Stimulated activated naive B cell treated with anti-CD40 and anti-IgM and Interleukin-4, amounts not matched to agents 10 μg/mL and 1 μg/mL and 100 μg/mL, for 72 hours (primary cell): ENCODE data around the gene APEX1.
"Not testable (repeated sequence)": the region's sequence is repeated elsewhere in the genome, so short reads cannot be mapped to it uniquely, and the experiment has no call there.

Source experiments
- ATAC-seq, 2 donors: fragments of 150-1000 bp; cut with Tn5 transposase; replicated peaks; 2 replicates each; pipeline ENCODE4 v1.10.0; 2021; ENCODE audit warnings: moderate library complexity in 1 of 2
- DNase-seq: peaks from one replicate; pipeline ENCODE4 v3.0.0; 2021
- H3K27ac Mint-ChIP-seq: one replicate; pipeline ENCODE4 v1.8.0; 2022; ENCODE audit warnings: mild to moderate bottlenecking, mixed read lengths
- H3K27me3 Mint-ChIP-seq, 2 donors: one replicate each; pipeline ENCODE4 v1.8.0; 2022; ENCODE audit warnings: mixed read lengths in 2 of 2
- H3K36me3 Mint-ChIP-seq, 2 donors: one replicate each; pipeline ENCODE4 v1.8.0; 2022; ENCODE audit warnings: mixed read lengths in 2 of 2, mild to moderate bottlenecking in 1 of 2
- H3K4me1 Mint-ChIP-seq, 2 donors: one replicate each; pipeline ENCODE4 v1.8.0; 2022; ENCODE audit warnings: mixed read lengths in 2 of 2, mild to moderate bottlenecking in 1 of 2
- H3K4me3 Mint-ChIP-seq, 2 donors: one replicate each; pipeline ENCODE4 v1.8.0; 2022; ENCODE audit warnings: mild to moderate bottlenecking in 2 of 2, mixed read lengths in 2 of 2, moderate library complexity in 1 of 2
- H3K9me3 Mint-ChIP-seq, 2 donors: one replicate each; pipeline ENCODE4 v1.8.0; 2022; ENCODE audit warnings: mixed read lengths in 2 of 2, mild to moderate bottlenecking in 1 of 2

The APEX1 gene

GRCh38 chr14:20452831-20453230, 2.2 kb upstream of the APEX1 start:
- not testable (repeated sequence) for DNase-seq, H3K27me3 Mint-ChIP-seq, H3K9me3 Mint-ChIP-seq, H3K4me3 Mint-ChIP-seq, H3K27ac Mint-ChIP-seq, ATAC-seq
- Mint-ChIP-seq H3K36me3 (peaks cover 32 to 34% of the 10 kb centered on the region in 2 donors), H3K4me1 (peaks cover 5 to 11% of the 10 kb centered on the region in 2 donors)

- Mint-ChIP-seq H3K9me3 (no peaks in the 10 kb centered on the region), H3K4me1 (peaks cover 22 to 23% of the 10 kb centered on the region in 2 donors), H3K27me3 (no peaks in the 10 kb centered on the region), H3K27ac (no peak overlapping the region), H3K36me3 (peaks cover 33 to 39% of the 10 kb centered on the region in 2 donors), H3K4me3 (no peak overlapping the region)
- no peak for DNase-seq
- peak; percentile 74 for ATAC-seq
These were observed 602 bp downstream of the APEX1 start for GRCh38 chr14:20455355-20456300.

DNA sequence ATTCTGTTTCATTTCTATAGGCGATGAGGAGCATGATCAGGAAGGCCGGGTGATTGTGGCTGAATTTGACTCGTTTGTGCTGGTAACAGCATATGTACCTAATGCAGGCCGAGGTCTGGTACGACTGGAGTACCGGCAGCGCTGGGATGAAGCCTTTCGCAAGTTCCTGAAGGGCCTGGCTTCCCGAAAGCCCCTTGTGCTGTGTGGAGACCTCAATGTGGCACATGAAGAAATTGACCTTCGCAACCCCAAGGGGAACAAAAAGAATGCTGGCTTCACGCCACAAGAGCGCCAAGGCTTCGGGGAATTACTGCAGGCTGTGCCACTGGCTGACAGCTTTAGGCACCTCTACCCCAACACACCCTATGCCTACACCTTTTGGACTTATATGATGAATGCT, 1.9 kb downstream of the APEX1 start:
- Mint-ChIP-seq H3K27ac (peak overlapping the region; percentile 87), H3K4me1 (peaks cover 22 to 25% of the 10 kb centered on the region in 2 donors), H3K9me3 (peaks cover 3 to 5% of the 10 kb centered on the region in 2 donors), H3K36me3 (peaks cover 32 to 40% of the 10 kb centered on the region in 2 donors), H3K27me3 (no peaks in the 10 kb centered on the region), H3K4me3 (no peak overlapping the region)
- no peak for ATAC-seq
- DNase-seq, result no peak

DNA sequence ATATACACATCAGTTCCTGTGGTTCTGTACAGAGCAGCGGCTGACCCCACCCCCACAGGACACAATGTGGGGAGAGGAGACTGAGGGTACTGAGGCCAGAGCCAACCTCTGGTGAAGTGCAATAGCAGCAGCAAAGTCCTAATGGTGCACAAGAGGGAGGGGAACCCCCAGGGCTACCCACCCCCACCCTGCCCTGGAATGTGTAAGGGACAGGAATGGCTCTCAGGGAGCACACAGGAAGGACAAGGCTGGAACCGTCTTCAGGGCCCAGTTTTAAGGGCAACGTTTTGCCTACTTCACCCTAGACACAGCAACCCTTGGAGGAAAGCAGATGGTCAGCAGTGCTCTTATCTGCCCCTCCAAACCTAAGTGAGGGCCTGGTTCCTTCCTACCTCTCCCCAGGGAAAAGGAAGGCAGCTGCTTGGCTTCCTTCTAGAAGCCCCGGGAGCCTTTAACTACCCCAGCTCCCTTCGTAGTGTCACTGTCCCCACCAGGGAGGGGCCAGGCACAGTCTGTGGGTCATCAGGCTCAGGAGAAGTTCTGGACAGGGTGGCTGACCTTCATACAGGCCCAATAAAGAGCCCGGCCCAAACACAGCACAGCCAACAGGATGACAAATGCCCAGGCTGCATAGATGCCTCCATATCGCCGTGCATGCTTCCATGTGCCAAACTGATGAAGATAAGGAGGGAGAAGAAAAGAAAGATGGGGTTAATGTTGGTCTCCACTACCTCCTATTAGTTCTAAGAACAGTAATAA, 3.2 kb downstream of the APEX1 start:
- no peak for DNase-seq
- no peaks in the 10 kb centered on the region for H3K27me3 Mint-ChIP-seq
- peak overlapping the region; percentile 63 for H3K27ac Mint-ChIP-seq
- peaks cover 32 to 33% of the 10 kb centered on the region in 2 donors for H3K36me3 Mint-ChIP-seq
- no peak for ATAC-seq
- H3K4me3 Mint-ChIP-seq, result peak overlapping the region in 1 of 2 donors; percentile 15
- H3K9me3 Mint-ChIP-seq, result peaks cover 3 to 5% of the 10 kb centered on the region in 2 donors
- H3K4me1 Mint-ChIP-seq, result peaks cover 24% of the 10 kb centered on the region in 2 donors

DNA sequence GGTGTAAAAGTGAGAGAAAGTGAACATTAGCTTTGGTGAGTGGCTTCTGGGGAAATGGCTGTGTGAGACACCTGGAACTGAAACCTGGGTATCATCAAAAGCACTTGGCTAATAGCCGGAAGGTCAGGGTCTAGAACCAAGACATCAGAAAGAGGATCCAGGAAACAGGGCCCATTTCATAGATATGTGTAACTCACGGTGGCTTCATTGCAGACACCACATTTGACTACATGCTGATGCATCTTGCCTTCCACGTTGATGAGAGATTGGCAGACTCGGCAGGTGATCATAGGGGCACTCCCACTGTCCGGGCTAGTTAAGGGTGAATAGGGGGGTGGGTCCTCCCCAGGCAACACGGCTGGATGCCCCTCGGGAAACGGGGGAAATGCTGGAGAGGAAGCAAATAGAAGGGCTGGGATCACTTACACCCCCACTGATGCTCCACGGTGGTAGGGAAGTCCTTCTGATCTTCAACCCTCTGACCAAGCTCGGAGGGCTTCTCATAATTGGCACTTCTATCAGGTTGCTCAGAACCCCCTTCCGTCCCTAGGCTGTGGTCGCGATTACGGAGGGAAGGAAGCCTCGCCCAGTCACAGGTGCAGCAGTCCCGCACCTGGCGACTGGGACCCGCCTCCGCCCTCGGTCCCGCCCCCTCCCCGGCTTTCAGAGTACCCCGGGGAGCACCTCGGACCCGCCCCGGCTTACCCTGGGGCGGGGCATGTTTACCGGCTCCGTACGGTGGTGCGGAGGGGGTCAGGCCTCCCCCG, 5.6 kb downstream of the APEX1 start:
- ATAC-seq (peak; percentile 38 to 51), DNase-seq (peak; percentile 63)
- Mint-ChIP-seq H3K36me3 (peaks cover 32 to 33% of the 10 kb centered on the region in 2 donors), H3K4me1 (peaks cover 31 to 40% of the 10 kb centered on the region in 2 donors), H3K9me3 (peaks cover 3 to 5% of the 10 kb centered on the region in 2 donors), H3K27me3 (no peaks in the 10 kb centered on the region), H3K4me3 (peak overlapping the region; percentile 93 to 100), H3K27ac (peak overlapping the region; percentile 99)

DNA sequence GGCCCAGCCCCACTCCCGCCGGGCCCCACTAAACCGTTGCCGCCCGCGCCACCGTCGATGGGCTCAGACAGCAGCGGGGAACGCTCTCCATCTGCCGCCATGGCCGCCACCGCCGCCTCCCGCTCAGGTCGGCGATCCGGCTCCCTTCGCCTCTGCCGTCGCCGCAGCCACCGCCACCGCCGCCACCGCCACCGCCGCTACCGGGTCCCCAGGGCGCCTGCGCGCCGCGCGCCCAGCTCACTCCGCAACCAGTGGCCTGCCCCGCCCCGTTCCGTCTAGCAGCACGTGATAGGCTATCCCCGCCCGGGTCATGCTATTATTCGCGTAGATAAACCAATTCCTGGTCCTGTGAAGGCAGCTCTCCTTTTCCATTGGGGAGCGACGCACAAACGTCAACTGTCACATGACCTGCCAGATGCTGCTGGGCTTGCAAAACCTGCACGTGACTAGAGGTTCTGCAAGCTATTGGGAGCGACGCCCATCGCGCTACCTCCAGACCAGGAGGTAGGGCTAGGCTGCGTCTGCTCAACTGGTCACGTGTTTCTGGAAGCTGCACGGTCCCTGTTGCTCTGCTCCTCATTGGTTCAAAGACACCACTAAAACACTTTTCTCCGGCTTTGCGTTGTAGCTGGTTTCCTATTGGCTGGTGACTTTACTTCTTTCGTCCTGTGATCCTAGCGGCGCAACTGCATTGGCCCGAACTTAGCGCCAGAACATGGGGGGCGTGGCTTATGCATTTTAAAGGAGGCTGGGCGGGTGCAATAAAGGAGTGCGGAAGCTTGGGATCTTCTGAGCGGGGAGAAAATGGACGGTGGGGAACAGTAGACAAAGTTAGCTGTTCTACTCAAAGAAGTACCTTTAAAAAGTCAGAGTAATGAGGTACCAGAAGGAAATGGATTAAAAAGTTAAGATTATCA, 6.5 kb downstream of the APEX1 start, which contains the start of gene PIP4P1:
Gene PIP4P1, minus strand, starts transcription at position 210 of the 917 bp plus-strand sequence. Its CDS starts 109 bp downstream, at position 101.
- H3K4me1 Mint-ChIP-seq, result peaks cover 31 to 40% of the 10 kb centered on the region in 2 donors
- peaks cover 3 to 5% of the 10 kb centered on the region in 2 donors for H3K9me3 Mint-ChIP-seq

GRCh38 chr14:20468764-20469241, 13.8 kb downstream of the APEX1 start:
- Mint-ChIP-seq H3K4me1 (peaks cover 34 to 49% of the 10 kb centered on the region in 2 donors), H3K27me3 (no peaks in the 10 kb centered on the region), H3K4me3 (peak overlapping the region; percentile 97 to 99), H3K9me3 (no peaks in the 10 kb centered on the region), H3K27ac (peak overlapping the region; percentile 100), H3K36me3 (peaks cover 20 to 35% of the 10 kb centered on the region in 2 donors)
- ATAC-seq, result no peak
- DNase-seq, result no peak

More for the DNA sequence above, 6.5 kb downstream of the APEX1 start, which contains the start of gene PIP4P1:
- ATAC-seq, result peak; percentile 88 to 90
- H3K27me3 Mint-ChIP-seq, result no peaks in the 10 kb centered on the region
- peak within 1 kb of the TSS; percentile 93 to 100 for H3K4me3 Mint-ChIP-seq
- H3K27ac Mint-ChIP-seq, result peak within 1 kb of the TSS; percentile 99
- DNase-seq, result peak; percentile 98
- peaks cover 32 to 33% of the 10 kb centered on the region in 2 donors for H3K36me3 Mint-ChIP-seq

- H3K4me3 Mint-ChIP-seq, result peak within 1 kb of the TSS; percentile 97 to 99
- H3K27ac Mint-ChIP-seq, result peak within 1 kb of the TSS; percentile 100
- no peaks in the 10 kb centered on the region for H3K27me3 Mint-ChIP-seq
- ATAC-seq (peak; percentile 94), DNase-seq (peak; percentile 85)
- peaks cover 25 to 40% of the 10 kb centered on the region in 2 donors for H3K36me3 Mint-ChIP-seq
- no peaks in the 10 kb centered on the region for H3K9me3 Mint-ChIP-seq
- H3K4me1 Mint-ChIP-seq, result peaks cover 38 to 49% of the 10 kb centered on the region in 2 donors
These were observed 14.3 kb downstream of the APEX1 start, which contains the start of gene PNP for GRCh38 chr14:20469242-20469889. PNP (plus strand) TSS chr14:20469406; CDS start chr14:20469525, 119 bp downstream.

GRCh38 chr14:20469890-20470602, 15.0 kb downstream of the APEX1 start:
- Mint-ChIP-seq H3K36me3 (peaks cover 32 to 47% of the 10 kb centered on the region in 2 donors), H3K27ac (peak overlapping the region; percentile 100)

GRCh38 chr14:20470603-20470901, 15.5 kb downstream of the APEX1 start:
- H3K4me1 Mint-ChIP-seq, result peaks cover 41 to 52% of the 10 kb centered on the region in 2 donors
- H3K4me3 Mint-ChIP-seq, result peak overlapping the region; percentile 97 to 99
- H3K36me3 Mint-ChIP-seq, result peaks cover 37 to 52% of the 10 kb centered on the region in 2 donors
- H3K27ac Mint-ChIP-seq, result peak overlapping the region; percentile 100
- no peaks in the 10 kb centered on the region for H3K27me3 Mint-ChIP-seq
- peaks cover 1 to 3% of the 10 kb centered on the region in 2 donors for H3K9me3 Mint-ChIP-seq
- DNase-seq, result no peak
- no peak for ATAC-seq

More at GRCh38 chr14:20469890-20470602, 15.0 kb downstream of the APEX1 start:
- peaks cover 1 to 2% of the 10 kb centered on the region in 2 donors for H3K9me3 Mint-ChIP-seq
- H3K4me1 Mint-ChIP-seq, result peaks cover 38 to 49% of the 10 kb centered on the region in 2 donors
- H3K4me3 Mint-ChIP-seq, result peak overlapping the region; percentile 97 to 99
- ATAC-seq (peak; percentile 72 to 73), DNase-seq (peak; percentile 66)
- no peaks in the 10 kb centered on the region for H3K27me3 Mint-ChIP-seq

- peaks cover 1 to 3% of the 10 kb centered on the region in 2 donors for H3K9me3 Mint-ChIP-seq
- no peak for ATAC-seq
- peaks cover 54 to 72% of the 10 kb centered on the region in 2 donors for H3K36me3 Mint-ChIP-seq
- H3K27ac Mint-ChIP-seq, result peak overlapping the region; percentile 88
- DNase-seq, result no peak
- H3K27me3 Mint-ChIP-seq, result no peaks in the 10 kb centered on the region
- peaks cover 55 to 73% of the 10 kb centered on the region in 2 donors for H3K4me1 Mint-ChIP-seq
- H3K4me3 Mint-ChIP-seq, result peak overlapping the region in 1 of 2 donors; percentile 35
These were observed 17.6 kb downstream of the APEX1 start for GRCh38 chr14:20472536-20473169.
